ENCODE data around the gene SLC19A1.

- TF ChIP-seq CTCF (IDR thresholded peaks at IDR 0.05), result no peak
- no peak for TF ChIP-seq POLR2AphosphoS5 (IDR thresholded peaks at IDR 0.05)
- no peak for TF ChIP-seq POLR2A (IDR thresholded peaks at IDR 0.05)
These were observed 10.6 kb upstream of the SLC19A1 start for GRCh38 chr21:45552696-45553391.
